ENCODE data around the gene VSTM2L.
A peak's percentile ranks its signal among the peaks of the same experiment; 100 is the strongest.

The VSTM2L gene

GRCh38 chr20:37895166-37895565 is 7.8 kb upstream of the VSTM2L start:
- no peak overlapping the region for H3K4ac ChIP-seq (ENCODE audit: low read depth, low read length)
- no peak for DNase-seq
- peaks cover 0 to 2% of the 10 kb centered on the region in 2 experiments for H3K4me1 ChIP-seq (ENCODE audit: control insufficient read depth in 1 of 2, insufficient read depth in 2 of 2, low read length in 2 of 2)
- H3K18ac ChIP-seq (ENCODE audit: low read length) = no peak overlapping the region
- no peak overlapping the region for H2AFZ ChIP-seq (ENCODE audit: insufficient read depth, low read length, poor library complexity)
- H3K4me3 ChIP-seq (ENCODE audit: low read depth, low read length) = no peak overlapping the region
- H3K79me2 ChIP-seq (ENCODE audit: control insufficient read depth, insufficient read depth, low read length, poor library complexity) = no peaks in the 10 kb centered on the region
- H3K14ac ChIP-seq (ENCODE audit: low read length) = no peak overlapping the region
- H2AK5ac ChIP-seq (ENCODE audit: low read length) = no peak overlapping the region
- no peak overlapping the region for H3K23ac ChIP-seq (ENCODE audit: low read length)
- no peak overlapping the region for H3K9ac ChIP-seq (ENCODE audit: low read length)
- H3K4me2 ChIP-seq (ENCODE audit: low read length) = no peak overlapping the region
- no peak overlapping the region for H2BK120ac ChIP-seq (ENCODE audit: insufficient read depth, low read length, poor library complexity)
- WGBS (ENCODE audit: extremely low coverage, insufficient coverage, insufficient read length) = no CpG with 5 or more reads among the region's 6 CpGs
- H3K9me3 ChIP-seq (ENCODE audit: insufficient read depth, low read depth, low read length) = no peaks in the 10 kb centered on the region
- no peak overlapping the region for H4K8ac ChIP-seq (ENCODE audit: low read depth, low read length)
- H3K27me3 ChIP-seq (ENCODE audit: insufficient read depth, low read length) = no peaks in the 10 kb centered on the region
- no peaks in the 10 kb centered on the region for H3K36me3 ChIP-seq (ENCODE audit: control insufficient read depth in 1 of 2, insufficient read depth in 2 of 2, low read length in 2 of 2)
- H3K79me1 ChIP-seq (ENCODE audit: low read length) = no peaks in the 10 kb centered on the region
- H2BK12ac ChIP-seq (ENCODE audit: low read length) = no peak overlapping the region
- no peak overlapping the region for H4K12ac ChIP-seq (ENCODE audit: low read depth, low read length)
- no peak overlapping the region for H2BK5ac ChIP-seq (ENCODE audit: low read depth, low read length, poor library complexity)
- H4K91ac ChIP-seq (ENCODE audit: low read depth, low read length) = no peak overlapping the region
- no peak overlapping the region for H3K27ac ChIP-seq (ENCODE audit: low read depth, low read length)

- no peak overlapping the region for H3K4ac ChIP-seq (ENCODE audit: low read depth, low read length)
- no peak overlapping the region for H3K9ac ChIP-seq (ENCODE audit: low read length)
- no peak overlapping the region for H2BK120ac ChIP-seq (ENCODE audit: insufficient read depth, low read length, poor library complexity)
Measured at GRCh38 chr20:37896932-37897548, 5.9 kb upstream of the VSTM2L start.

GRCh38 chr20:37898233-37899104 is 4.5 kb upstream of the VSTM2L start:
- H3K79me1 ChIP-seq (ENCODE audit: low read length) = no peaks in the 10 kb centered on the region
- H2BK120ac ChIP-seq (ENCODE audit: insufficient read depth, low read length, poor library complexity) = no peak overlapping the region
- peaks cover 5% of the 10 kb centered on the region for H3K27me3 ChIP-seq (ENCODE audit: insufficient read depth, low read length)
- no peak overlapping the region for H2BK5ac ChIP-seq (ENCODE audit: low read depth, low read length, poor library complexity)
- H4K12ac ChIP-seq (ENCODE audit: low read depth, low read length) = no peak overlapping the region
- H3K23ac ChIP-seq (ENCODE audit: low read length) = no peak overlapping the region
- no peak overlapping the region for H3K27ac ChIP-seq (ENCODE audit: low read depth, low read length)
- H2BK12ac ChIP-seq (ENCODE audit: low read length) = no peak overlapping the region
- peak in 1 of 2 donors; percentile 24 for DNase-seq
- no peak overlapping the region for H3K9ac ChIP-seq (ENCODE audit: low read length)
- H3K36me3 ChIP-seq (ENCODE audit: control insufficient read depth in 1 of 2, insufficient read depth in 2 of 2, low read length in 2 of 2) = no peaks in the 10 kb centered on the region
- H3K4me3 ChIP-seq (ENCODE audit: low read depth, low read length) = no peak overlapping the region
- H3K9me3 ChIP-seq (ENCODE audit: insufficient read depth, low read depth, low read length) = no peaks in the 10 kb centered on the region
- H2AK5ac ChIP-seq (ENCODE audit: low read length) = no peak overlapping the region
- H3K4me2 ChIP-seq (ENCODE audit: low read length) = no peak overlapping the region
- no peaks in the 10 kb centered on the region for H3K79me2 ChIP-seq (ENCODE audit: control insufficient read depth, insufficient read depth, low read length, poor library complexity)
- no peak overlapping the region for H3K18ac ChIP-seq (ENCODE audit: low read length)
- H2AFZ ChIP-seq (ENCODE audit: insufficient read depth, low read length, poor library complexity) = no peak overlapping the region
- H4K91ac ChIP-seq (ENCODE audit: low read depth, low read length) = no peak overlapping the region
- WGBS (ENCODE audit: extremely low coverage, insufficient coverage, insufficient read length) = no CpG with 5 or more reads among the region's 10 CpGs
- H3K14ac ChIP-seq (ENCODE audit: low read length) = no peak overlapping the region
- H3K4ac ChIP-seq (ENCODE audit: low read depth, low read length) = no peak overlapping the region
- no peak overlapping the region for H4K8ac ChIP-seq (ENCODE audit: low read depth, low read length)
- H3K4me1 ChIP-seq (ENCODE audit: control insufficient read depth in 1 of 2, insufficient read depth in 2 of 2, low read length in 2 of 2) = peaks cover 2 to 6% of the 10 kb centered on the region in 2 experiments

More at GRCh38 chr20:37896932-37897548, 5.9 kb upstream of the VSTM2L start:
- Histone ChIP-seq H3K23ac (ENCODE audit: low read length) (no peak overlapping the region), H3K4me3 (ENCODE audit: low read depth, low read length) (no peak overlapping the region), H2BK5ac (ENCODE audit: low read depth, low read length, poor library complexity) (no peak overlapping the region), H3K4me2 (ENCODE audit: low read length) (no peak overlapping the region), H3K27ac (ENCODE audit: low read depth, low read length) (no peak overlapping the region), H2AK5ac (ENCODE audit: low read length) (no peak overlapping the region), H3K79me2 (ENCODE audit: control insufficient read depth, insufficient read depth, low read length, poor library complexity) (no peaks in the 10 kb centered on the region), H4K8ac (ENCODE audit: low read depth, low read length) (no peak overlapping the region), H3K18ac (ENCODE audit: low read length) (no peak overlapping the region), H3K36me3 (ENCODE audit: control insufficient read depth in 1 of 2, insufficient read depth in 2 of 2, low read length in 2 of 2) (no peaks in the 10 kb centered on the region), H4K12ac (ENCODE audit: low read depth, low read length) (no peak overlapping the region), H3K9me3 (ENCODE audit: insufficient read depth, low read depth, low read length) (no peaks in the 10 kb centered on the region), H3K79me1 (ENCODE audit: low read length) (no peaks in the 10 kb centered on the region), H4K91ac (ENCODE audit: low read depth, low read length) (no peak overlapping the region), H3K4me1 (ENCODE audit: control insufficient read depth in 1 of 2, insufficient read depth in 2 of 2, low read length in 2 of 2) (peaks cover 0 to 3% of the 10 kb centered on the region in 2 experiments), H2AFZ (ENCODE audit: insufficient read depth, low read length, poor library complexity) (no peak overlapping the region), H2BK12ac (ENCODE audit: low read length) (peak overlapping the region; percentile 13), H3K14ac (ENCODE audit: low read length) (no peak overlapping the region), H3K27me3 (ENCODE audit: insufficient read depth, low read length) (no peaks in the 10 kb centered on the region)
- DNase-seq = no peak
- WGBS (ENCODE audit: extremely low coverage, insufficient coverage, insufficient read length) = no CpG with 5 or more reads among the region's 12 CpGs

- no peak overlapping the region for H3K27ac ChIP-seq (ENCODE audit: low read depth, low read length)
- WGBS (ENCODE audit: extremely low coverage, insufficient coverage, insufficient read length) = no CpG with 5 or more reads among the region's 8 CpGs
- H3K27me3 ChIP-seq (ENCODE audit: insufficient read depth, low read length) = peaks cover 7% of the 10 kb centered on the region
- no peak overlapping the region for H2AK5ac ChIP-seq (ENCODE audit: low read length)
- H3K4me2 ChIP-seq (ENCODE audit: low read length) = no peak overlapping the region
- no peak overlapping the region for H3K4me3 ChIP-seq (ENCODE audit: low read depth, low read length)
- peaks cover 2 to 6% of the 10 kb centered on the region in 2 experiments for H3K4me1 ChIP-seq (ENCODE audit: control insufficient read depth in 1 of 2, insufficient read depth in 2 of 2, low read length in 2 of 2)
- no peak overlapping the region for H2AFZ ChIP-seq (ENCODE audit: insufficient read depth, low read length, poor library complexity)
- H3K18ac ChIP-seq (ENCODE audit: low read length) = no peak overlapping the region
- no peak overlapping the region for H4K12ac ChIP-seq (ENCODE audit: low read depth, low read length)
- peak; percentile 90 to 93 for DNase-seq
- no peak overlapping the region for H3K14ac ChIP-seq (ENCODE audit: low read length)
- no peak overlapping the region for H2BK5ac ChIP-seq (ENCODE audit: low read depth, low read length, poor library complexity)
- no peak overlapping the region for H3K9ac ChIP-seq (ENCODE audit: low read length)
- no peak overlapping the region for H4K8ac ChIP-seq (ENCODE audit: low read depth, low read length)
- no peak overlapping the region for H4K91ac ChIP-seq (ENCODE audit: low read depth, low read length)
- no peak overlapping the region for H3K23ac ChIP-seq (ENCODE audit: low read length)
- H3K36me3 ChIP-seq (ENCODE audit: control insufficient read depth in 1 of 2, insufficient read depth in 2 of 2, low read length in 2 of 2) = no peaks in the 10 kb centered on the region
- no peaks in the 10 kb centered on the region for H3K79me1 ChIP-seq (ENCODE audit: low read length)
- H2BK12ac ChIP-seq (ENCODE audit: low read length) = no peak overlapping the region
- no peak overlapping the region for H2BK120ac ChIP-seq (ENCODE audit: insufficient read depth, low read length, poor library complexity)
- no peak overlapping the region for H3K4ac ChIP-seq (ENCODE audit: low read depth, low read length)
- no peaks in the 10 kb centered on the region for H3K79me2 ChIP-seq (ENCODE audit: control insufficient read depth, insufficient read depth, low read length, poor library complexity)
- no peaks in the 10 kb centered on the region for H3K9me3 ChIP-seq (ENCODE audit: insufficient read depth, low read depth, low read length)
Measured at GRCh38 chr20:37899105-37900045, 3.6 kb upstream of the VSTM2L start.
